ENCODE results near the gene SERTAD1. TPM values are rescaled to one million over a fixed set of nuclear protein-coding genes. Genes with fewer than 3 reads are reported as not detected.

Gene SERTAD1
- total RNA-seq, 1 donor from 2014 or later: 22.9 TPM

DNA sequence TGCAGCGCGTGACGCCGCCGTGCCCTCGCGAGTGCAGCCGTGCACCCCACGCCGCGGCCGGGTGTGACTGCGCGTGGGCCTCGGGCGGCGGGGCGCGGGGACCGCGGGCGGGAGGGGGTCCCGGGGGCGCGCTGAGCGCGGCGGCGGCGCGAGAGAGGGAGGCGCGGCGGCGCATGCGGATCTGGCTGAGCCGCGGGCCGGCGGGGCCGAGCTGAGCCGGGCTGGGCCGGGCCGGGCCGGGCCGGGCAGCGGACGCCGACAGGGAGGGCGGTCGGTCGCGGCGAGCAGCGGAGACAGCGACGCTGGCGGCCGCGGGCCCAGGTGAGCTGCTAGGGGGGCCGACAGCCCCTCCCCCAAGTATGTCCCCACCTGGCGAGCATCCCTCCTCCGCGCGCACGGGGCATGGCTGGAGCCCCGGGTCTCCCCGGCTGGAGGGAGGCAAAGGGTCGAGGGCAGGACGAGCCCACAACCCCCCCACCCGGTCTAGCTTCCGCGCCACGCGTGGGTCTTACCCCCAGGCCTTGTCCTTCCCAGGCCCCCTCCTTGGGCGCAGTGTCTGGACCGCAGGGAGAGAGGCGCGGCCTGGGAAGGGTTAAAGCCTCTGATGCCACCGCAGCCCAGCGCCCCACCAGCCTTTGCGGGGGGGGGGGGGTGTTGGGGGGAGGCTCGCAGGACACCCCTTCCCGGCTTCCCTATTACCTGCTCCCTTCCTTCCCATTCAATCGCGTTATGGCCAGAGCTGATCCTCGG, 41.4 kb upstream of the SERTAD1 start, which contains the start of gene SPTBN4:
Gene SPTBN4 (plus strand): TSS at position 17 of the 750 bp plus-strand sequence. CDS start 5,621 bp downstream, outside the sequence.
- Histone ChIP-seq H3K4me1 (ENCODE audit: insufficient read depth, low read length) (peaks cover 23% of the 10 kb centered on the region), H3K27me3 (ENCODE audit: insufficient read depth, low read length) (peaks cover 5% of the 10 kb centered on the region), H3K9ac (ENCODE audit: low read length) (no peak within 1 kb of the TSS), H3K4me2 (ENCODE audit: low read length) (peak within 1 kb of the TSS; percentile 88), H3K79me2 (ENCODE audit: insufficient read depth, low read length) (no peaks in the 10 kb centered on the region), H2AFZ (ENCODE audit: low read depth, low read length) (peak within 1 kb of the TSS; percentile 65), H3K27ac (ENCODE audit: low read depth, low read length) (no peak within 1 kb of the TSS), H3K9me3 (ENCODE audit: insufficient read depth, low read depth, low read length) (no peaks in the 10 kb centered on the region), H4K20me1 (ENCODE audit: insufficient read depth, low read length) (no peaks in the 10 kb centered on the region), H3K36me3 (ENCODE audit: insufficient read depth, low read length) (no peaks in the 10 kb centered on the region), H3K4me3 (ENCODE audit: insufficient read depth, low read depth, low read length) (peak within 1 kb of the TSS; percentile 46)
- Mint-ChIP-seq H3K9me3 (ENCODE audit: unreplicated experiment) (no peaks in the 10 kb centered on the region), H3K27me3 (ENCODE audit: low read depth, unreplicated experiment) (peaks cover 25% of the 10 kb centered on the region), H3K4me3 (ENCODE audit: unreplicated experiment) (peak within 1 kb of the TSS; percentile 91), H3K27ac (ENCODE audit: unreplicated experiment) (no peak within 1 kb of the TSS), H3K36me3 (ENCODE audit: low read depth, unreplicated experiment) (no peaks in the 10 kb centered on the region), H3K4me1 (ENCODE audit: low read depth, unreplicated experiment) (peaks cover 16% of the 10 kb centered on the region)
- DNase-seq (ENCODE audit: low read depth) (no peak), FAIRE-seq (no peak)
- TF ChIP-seq EZH2 (IDR thresholded peaks at IDR 0.05; ENCODE audit: insufficient read depth, low read length): no peak
- TF ChIP-seq, protein P1, sequence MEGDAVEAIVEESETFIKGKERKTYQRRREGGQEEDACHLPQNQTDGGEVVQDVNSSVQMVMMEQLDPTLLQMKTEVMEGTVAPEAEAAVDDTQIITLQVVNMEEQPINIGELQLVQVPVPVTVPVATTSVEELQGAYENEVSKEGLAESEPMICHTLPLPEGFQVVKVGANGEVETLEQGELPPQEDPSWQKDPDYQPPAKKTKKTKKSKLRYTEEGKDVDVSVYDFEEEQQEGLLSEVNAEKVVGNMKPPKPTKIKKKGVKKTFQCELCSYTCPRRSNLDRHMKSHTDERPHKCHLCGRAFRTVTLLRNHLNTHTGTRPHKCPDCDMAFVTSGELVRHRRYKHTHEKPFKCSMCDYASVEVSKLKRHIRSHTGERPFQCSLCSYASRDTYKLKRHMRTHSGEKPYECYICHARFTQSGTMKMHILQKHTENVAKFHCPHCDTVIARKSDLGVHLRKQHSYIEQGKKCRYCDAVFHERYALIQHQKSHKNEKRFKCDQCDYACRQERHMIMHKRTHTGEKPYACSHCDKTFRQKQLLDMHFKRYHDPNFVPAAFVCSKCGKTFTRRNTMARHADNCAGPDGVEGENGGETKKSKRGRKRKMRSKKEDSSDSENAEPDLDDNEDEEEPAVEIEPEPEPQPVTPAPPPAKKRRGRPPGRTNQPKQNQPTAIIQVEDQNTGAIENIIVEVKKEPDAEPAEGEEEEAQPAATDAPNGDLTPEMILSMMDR (IDR thresholded peaks at IDR 0.05; ENCODE audit: insufficient read depth, low read depth, low read length): no peak

DNA sequence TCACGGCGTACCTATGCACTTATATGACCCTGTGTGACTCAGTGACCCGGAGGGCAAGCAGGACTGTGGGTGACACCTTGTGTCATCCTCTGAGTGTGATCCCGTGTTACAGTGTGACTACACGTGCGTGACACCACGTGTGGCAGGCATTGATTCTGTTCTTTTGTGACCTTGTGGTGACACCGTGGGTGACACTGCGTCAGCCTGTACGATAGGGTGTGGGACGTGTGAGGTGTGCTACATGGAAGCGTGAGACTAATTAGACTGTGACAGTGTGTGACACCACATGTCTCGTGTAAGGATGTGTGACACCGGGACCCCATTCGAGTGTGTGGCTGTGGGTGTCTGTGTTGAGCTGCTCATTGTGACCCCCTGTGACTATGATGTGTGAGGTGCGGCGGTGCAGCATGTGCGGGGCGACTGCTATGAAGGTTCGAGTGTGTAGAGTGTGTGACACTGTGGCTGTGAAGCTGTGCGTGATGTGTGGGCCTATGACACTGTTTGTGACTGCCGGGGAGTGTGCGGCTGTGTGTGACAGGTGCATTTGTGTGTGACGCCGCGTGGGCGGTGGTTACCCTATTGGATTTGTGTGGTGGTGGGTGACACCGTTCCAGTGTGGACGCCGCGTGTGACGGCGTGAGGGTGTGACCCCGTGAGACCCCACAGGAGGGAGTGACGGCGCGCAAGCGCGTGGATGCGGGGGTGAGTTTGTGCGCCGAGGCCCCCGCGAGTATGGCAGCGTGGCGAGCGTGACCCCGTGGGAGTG, 40.6 kb upstream of the SERTAD1 start:
- Histone ChIP-seq H3K27ac (ENCODE audit: low read depth, low read length) (no peak overlapping the region), H2AFZ (ENCODE audit: low read depth, low read length) (peak overlapping the region; percentile 65), H3K79me2 (ENCODE audit: insufficient read depth, low read length) (no peaks in the 10 kb centered on the region), H3K27me3 (ENCODE audit: insufficient read depth, low read length) (peaks cover 5% of the 10 kb centered on the region), H4K20me1 (ENCODE audit: insufficient read depth, low read length) (no peaks in the 10 kb centered on the region), H3K4me1 (ENCODE audit: insufficient read depth, low read length) (peaks cover 23% of the 10 kb centered on the region), H3K9ac (ENCODE audit: low read length) (no peak overlapping the region), H3K4me3 (ENCODE audit: insufficient read depth, low read depth, low read length) (peak overlapping the region; percentile 46), H3K36me3 (ENCODE audit: insufficient read depth, low read length) (no peaks in the 10 kb centered on the region), H3K9me3 (ENCODE audit: insufficient read depth, low read depth, low read length) (no peaks in the 10 kb centered on the region), H3K4me2 (ENCODE audit: low read length) (peak overlapping the region; percentile 88)
- no peak for DNase-seq (ENCODE audit: low read depth)
- TF ChIP-seq, protein P1 (IDR thresholded peaks at IDR 0.05; ENCODE audit: insufficient read depth, low read depth, low read length): no peak
- TF ChIP-seq EZH2 (IDR thresholded peaks at IDR 0.05; ENCODE audit: insufficient read depth, low read length): peak; percentile 63
- H3K9me3 Mint-ChIP-seq (ENCODE audit: unreplicated experiment): no peaks in the 10 kb centered on the region
- no peaks in the 10 kb centered on the region for H3K36me3 Mint-ChIP-seq (ENCODE audit: low read depth, unreplicated experiment)
- FAIRE-seq: no peak
- no peak overlapping the region for H3K27ac Mint-ChIP-seq (ENCODE audit: unreplicated experiment)
- H3K4me3 Mint-ChIP-seq (ENCODE audit: unreplicated experiment): peak overlapping the region; percentile 78
- peaks cover 25% of the 10 kb centered on the region for H3K27me3 Mint-ChIP-seq (ENCODE audit: low read depth, unreplicated experiment)
- peaks cover 16% of the 10 kb centered on the region for H3K4me1 Mint-ChIP-seq (ENCODE audit: low read depth, unreplicated experiment)

Measured in astrocyte (in vitro differentiated cells and primary cell).